Measurements from ENCODE around the gene SLC24A3.
"Not testable (repeated sequence)": the region's sequence is repeated elsewhere in the genome, so short reads cannot be mapped to it uniquely, and the experiment has no call there.

The SLC24A3 gene

GRCh38 chr20:19631410-19631809 is 419.0 kb downstream of the SLC24A3 start:
- H3K4ac ChIP-seq (ENCODE audit: low read depth, low read length): no peak overlapping the region
- H3K4me2 ChIP-seq (ENCODE audit: low read length): no peak overlapping the region
- no CpG with 5 or more reads among the region's 5 CpGs for WGBS (ENCODE audit: extremely low coverage, insufficient coverage, low lambda C conversion rate)
- H2AK5ac ChIP-seq (ENCODE audit: low read length): no peak overlapping the region
- no peak overlapping the region for H3K27ac ChIP-seq (ENCODE audit: low read depth, low read length)
- H3K4me3 ChIP-seq (ENCODE audit: low read length): no peak overlapping the region
- H3K18ac ChIP-seq (ENCODE audit: low read length): no peak overlapping the region
- no peaks in the 10 kb centered on the region for H3K27me3 ChIP-seq (ENCODE audit: insufficient read depth, low read length, poor library complexity)
- H4K8ac ChIP-seq (ENCODE audit: low read depth, low read length): no peak overlapping the region
- no peak overlapping the region for H4K5ac ChIP-seq (ENCODE audit: low read length)
- H2BK15ac ChIP-seq (replicated peaks; ENCODE audit: low read depth): no peak overlapping the region
- DNase-seq: no peak
- no peak overlapping the region for H3K23ac ChIP-seq (ENCODE audit: low read length)
- H3K56ac ChIP-seq (ENCODE audit: low read length): no peak overlapping the region
- H3K79me1 ChIP-seq (ENCODE audit: low read length): no peaks in the 10 kb centered on the region
- H2BK120ac ChIP-seq (ENCODE audit: low read depth, low read length): no peak overlapping the region
- no peak overlapping the region for H2BK5ac ChIP-seq (ENCODE audit: low read length)
- no peaks in the 10 kb centered on the region for H3K36me3 ChIP-seq (ENCODE audit: control insufficient read depth, insufficient read depth, low read length)
- no peaks in the 10 kb centered on the region for H3K79me2 ChIP-seq (ENCODE audit: control insufficient read depth, insufficient read depth, low read length)
- H3K9ac ChIP-seq (ENCODE audit: low read length): no peak overlapping the region
- H3K4me1 ChIP-seq (ENCODE audit: control insufficient read depth, low read depth, low read length): no peaks in the 10 kb centered on the region

GRCh38 chr20:19633985-19634384 is 421.5 kb downstream of the SLC24A3 start:
- Histone ChIP-seq H3K79me1 (ENCODE audit: low read length) (no peaks in the 10 kb centered on the region), H3K4me2 (ENCODE audit: low read length) (no peak overlapping the region), H3K27me3 (ENCODE audit: insufficient read depth, low read length, poor library complexity) (no peaks in the 10 kb centered on the region), H2AK5ac (ENCODE audit: low read length) (no peak overlapping the region), H4K5ac (ENCODE audit: low read length) (no peak overlapping the region), H3K18ac (ENCODE audit: low read length) (no peak overlapping the region), H3K9ac (ENCODE audit: low read length) (no peak overlapping the region), H3K56ac (ENCODE audit: low read length) (no peak overlapping the region), H3K27ac (ENCODE audit: low read depth, low read length) (no peak overlapping the region), H3K4me1 (ENCODE audit: control insufficient read depth, low read depth, low read length) (no peaks in the 10 kb centered on the region), H3K79me2 (ENCODE audit: control insufficient read depth, insufficient read depth, low read length) (no peaks in the 10 kb centered on the region), H2BK120ac (ENCODE audit: low read depth, low read length) (no peak overlapping the region), H3K36me3 (ENCODE audit: control insufficient read depth, insufficient read depth, low read length) (no peaks in the 10 kb centered on the region), H4K8ac (ENCODE audit: low read depth, low read length) (no peak overlapping the region), H3K23ac (ENCODE audit: low read length) (no peak overlapping the region), H2BK15ac (replicated peaks; ENCODE audit: low read depth) (no peak overlapping the region), H2BK5ac (ENCODE audit: low read length) (no peak overlapping the region), H3K4me3 (ENCODE audit: low read length) (no peak overlapping the region), H3K4ac (ENCODE audit: low read depth, low read length) (no peak overlapping the region)
- WGBS (ENCODE audit: extremely low coverage, insufficient coverage, low lambda C conversion rate): no CpG with 5 or more reads among the region's 3 CpGs
- no peak for DNase-seq

GRCh38 chr20:19639471-19640045 is 427.1 kb downstream of the SLC24A3 start:
- not testable (repeated sequence) for H3K4me2 ChIP-seq (ENCODE audit: low read length); H3K27me3 ChIP-seq (ENCODE audit: insufficient read depth, low read length, poor library complexity); H2BK120ac ChIP-seq (ENCODE audit: low read depth, low read length); H3K23ac ChIP-seq (ENCODE audit: low read length); H3K79me1 ChIP-seq (ENCODE audit: low read length); H3K9ac ChIP-seq (ENCODE audit: low read length); H3K18ac ChIP-seq (ENCODE audit: low read length); H2BK15ac ChIP-seq (replicated peaks; ENCODE audit: low read depth); H3K79me2 ChIP-seq (ENCODE audit: control insufficient read depth, insufficient read depth, low read length); H4K8ac ChIP-seq (ENCODE audit: low read depth, low read length); H3K4me1 ChIP-seq (ENCODE audit: control insufficient read depth, low read depth, low read length); H2AK5ac ChIP-seq (ENCODE audit: low read length); H3K4ac ChIP-seq (ENCODE audit: low read depth, low read length); H3K36me3 ChIP-seq (ENCODE audit: control insufficient read depth, insufficient read depth, low read length); DNase-seq; H3K56ac ChIP-seq (ENCODE audit: low read length); H4K5ac ChIP-seq (ENCODE audit: low read length); H3K4me3 ChIP-seq (ENCODE audit: low read length); H2BK5ac ChIP-seq (ENCODE audit: low read length); H3K27ac ChIP-seq (ENCODE audit: low read depth, low read length)
- WGBS (ENCODE audit: extremely low coverage, insufficient coverage, low lambda C conversion rate): no CpG with 5 or more reads among the region's 32 CpGs

- H3K79me2 ChIP-seq (ENCODE audit: control insufficient read depth, insufficient read depth, low read length): no peaks in the 10 kb centered on the region
- H2BK15ac ChIP-seq (replicated peaks; ENCODE audit: low read depth): no peak overlapping the region
- no peak overlapping the region for H4K5ac ChIP-seq (ENCODE audit: low read length)
- H3K4me1 ChIP-seq (ENCODE audit: control insufficient read depth, low read depth, low read length): no peaks in the 10 kb centered on the region
- H3K4ac ChIP-seq (ENCODE audit: low read depth, low read length): no peak overlapping the region
- no peak overlapping the region for H4K8ac ChIP-seq (ENCODE audit: low read depth, low read length)
- no peaks in the 10 kb centered on the region for H3K79me1 ChIP-seq (ENCODE audit: low read length)
- H2BK5ac ChIP-seq (ENCODE audit: low read length): no peak overlapping the region
- no peak overlapping the region for H3K4me3 ChIP-seq (ENCODE audit: low read length)
- H3K9ac ChIP-seq (ENCODE audit: low read length): no peak overlapping the region
- H3K18ac ChIP-seq (ENCODE audit: low read length): no peak overlapping the region
- H3K27me3 ChIP-seq (ENCODE audit: insufficient read depth, low read length, poor library complexity): no peaks in the 10 kb centered on the region
- H3K36me3 ChIP-seq (ENCODE audit: control insufficient read depth, insufficient read depth, low read length): no peaks in the 10 kb centered on the region
- H2AK5ac ChIP-seq (ENCODE audit: low read length): no peak overlapping the region
- no peak overlapping the region for H3K23ac ChIP-seq (ENCODE audit: low read length)
- DNase-seq: no peak
- no peak overlapping the region for H3K56ac ChIP-seq (ENCODE audit: low read length)
- H3K4me2 ChIP-seq (ENCODE audit: low read length): no peak overlapping the region
- H3K27ac ChIP-seq (ENCODE audit: low read depth, low read length): no peak overlapping the region
- no CpG with 5 or more reads among the region's 4 CpGs for WGBS (ENCODE audit: extremely low coverage, insufficient coverage, low lambda C conversion rate)
- no peak overlapping the region for H2BK120ac ChIP-seq (ENCODE audit: low read depth, low read length)
Measured at GRCh38 chr20:19642860-19643259, 430.4 kb downstream of the SLC24A3 start.

- Histone ChIP-seq H4K5ac (ENCODE audit: low read length) (no peak overlapping the region), H3K27ac (ENCODE audit: low read depth, low read length) (no peak overlapping the region), H3K27me3 (ENCODE audit: insufficient read depth, low read length, poor library complexity) (no peaks in the 10 kb centered on the region), H3K23ac (ENCODE audit: low read length) (no peak overlapping the region), H4K8ac (ENCODE audit: low read depth, low read length) (no peak overlapping the region), H2BK5ac (ENCODE audit: low read length) (no peak overlapping the region), H3K18ac (ENCODE audit: low read length) (no peak overlapping the region), H3K79me1 (ENCODE audit: low read length) (no peaks in the 10 kb centered on the region), H3K4ac (ENCODE audit: low read depth, low read length) (no peak overlapping the region), H3K9ac (ENCODE audit: low read length) (no peak overlapping the region), H3K4me1 (ENCODE audit: control insufficient read depth, low read depth, low read length) (no peaks in the 10 kb centered on the region), H3K36me3 (ENCODE audit: control insufficient read depth, insufficient read depth, low read length) (no peaks in the 10 kb centered on the region), H2BK15ac (replicated peaks; ENCODE audit: low read depth) (no peak overlapping the region), H3K79me2 (ENCODE audit: control insufficient read depth, insufficient read depth, low read length) (no peaks in the 10 kb centered on the region), H2BK120ac (ENCODE audit: low read depth, low read length) (no peak overlapping the region), H3K4me3 (ENCODE audit: low read length) (no peak overlapping the region), H2AK5ac (ENCODE audit: low read length) (no peak overlapping the region), H3K56ac (ENCODE audit: low read length) (no peak overlapping the region), H3K4me2 (ENCODE audit: low read length) (no peak overlapping the region)
- peak; percentile 8 for DNase-seq
- no CpG with 5 or more reads among the region's 9 CpGs for WGBS (ENCODE audit: extremely low coverage, insufficient coverage, low lambda C conversion rate)
Measured at GRCh38 chr20:19644085-19644484, 431.6 kb downstream of the SLC24A3 start.

GRCh38 chr20:19646963-19647362 is 434.5 kb downstream of the SLC24A3 start:
- H4K8ac ChIP-seq (ENCODE audit: low read depth, low read length): no peak overlapping the region
- H3K18ac ChIP-seq (ENCODE audit: low read length): no peak overlapping the region
- no peak overlapping the region for H2BK5ac ChIP-seq (ENCODE audit: low read length)
- no peak for DNase-seq
- no peaks in the 10 kb centered on the region for H3K79me2 ChIP-seq (ENCODE audit: control insufficient read depth, insufficient read depth, low read length)
- no peak overlapping the region for H2BK120ac ChIP-seq (ENCODE audit: low read depth, low read length)
- H2AK5ac ChIP-seq (ENCODE audit: low read length): no peak overlapping the region
- H4K5ac ChIP-seq (ENCODE audit: low read length): no peak overlapping the region
- no peak overlapping the region for H3K9ac ChIP-seq (ENCODE audit: low read length)
- H3K79me1 ChIP-seq (ENCODE audit: low read length): no peaks in the 10 kb centered on the region
- H3K4me1 ChIP-seq (ENCODE audit: control insufficient read depth, low read depth, low read length): no peaks in the 10 kb centered on the region
- no peak overlapping the region for H3K4ac ChIP-seq (ENCODE audit: low read depth, low read length)
- no peaks in the 10 kb centered on the region for H3K36me3 ChIP-seq (ENCODE audit: control insufficient read depth, insufficient read depth, low read length)
- H3K4me2 ChIP-seq (ENCODE audit: low read length): no peak overlapping the region
- H2BK15ac ChIP-seq (replicated peaks; ENCODE audit: low read depth): no peak overlapping the region
- no peak overlapping the region for H3K23ac ChIP-seq (ENCODE audit: low read length)
- H3K56ac ChIP-seq (ENCODE audit: low read length): no peak overlapping the region
- H3K4me3 ChIP-seq (ENCODE audit: low read length): no peak overlapping the region
- no CpG with 5 or more reads among the region's 2 CpGs for WGBS (ENCODE audit: extremely low coverage, insufficient coverage, low lambda C conversion rate)
- H3K27ac ChIP-seq (ENCODE audit: low read depth, low read length): no peak overlapping the region
- no peaks in the 10 kb centered on the region for H3K27me3 ChIP-seq (ENCODE audit: insufficient read depth, low read length, poor library complexity)

Measured in mesendoderm (in vitro differentiated cells).